Vagina (tissue), 2 donors: ENCODE data around the gene SGCA. TPM values are rescaled to one million over a fixed set of nuclear protein-coding genes. Genes with fewer than 3 reads are reported as not detected.

Experiments used
- DNase-seq, 2 donors: peaks; one replicate each; pipeline ENCODE4 v3.0.0-alpha.2; 2017; ENCODE audit errors: extremely low spot score in 2 of 2
- H3K27ac ChIP-seq: fragments of 200-600 bp; sonication (generic); one replicate; pipeline ENCODE4 v1.5.1; 2019
- H3K27me3 ChIP-seq: fragments of 200-600 bp; sonication (generic); one replicate; pipeline ENCODE4 v1.5.1; 2019
- H3K36me3 ChIP-seq, 2 donors: fragments of 200-600 bp; sonication (generic); one replicate each; pipeline ENCODE4 v1.5.1; 2017 to 2019
- H3K4me1 ChIP-seq: fragments of 200-600 bp; sonication (generic); one replicate; pipeline ENCODE4 v1.5.1; 2019
- H3K4me3 ChIP-seq, 2 donors: fragments of 200-600 bp; sonication (generic); 1 replicate in 1 of 2; 2 replicates in 1 of 2; pipeline ENCODE4 v1.5.1; 2016 to 2019
- H3K9me3 ChIP-seq: fragments of 200-600 bp; sonication (generic); one replicate; pipeline ENCODE4 v1.5.1; 2019
- CTCF ChIP-seq, 3 experiments: fragments of 450-650 bp in 2 of 3; fragments of 200-600 bp in 1 of 3; sonication (generic) in 1 of 3; IDR thresholded peaks; one replicate each; pipeline ENCODE4 v1.5.1; 2017 to 2019; ENCODE audit warnings: antibody characterized with exemption in 3 of 3, mild to moderate bottlenecking in 2 of 3, moderate library complexity in 2 of 3
- POLR2A ChIP-seq, 2 donors: fragments of 450-650 bp; IDR thresholded peaks; one replicate each; pipeline ENCODE4 v1.6.1; 2017; ENCODE audit warnings: antibody characterized with exemption in 2 of 2, mild to moderate bottlenecking in 2 of 2, moderate library complexity in 2 of 2
- POLR2AphosphoS5 ChIP-seq, 2 donors: sonication (generic); formaldehyde crosslinking; IDR thresholded peaks; one replicate each; pipeline ENCODE4 v1.9.0; 2017; ENCODE audit warnings: antibody characterized with exemption in 2 of 2, mild to moderate bottlenecking in 2 of 2, low read depth in 1 of 2; ENCODE audit not compliant: insufficient read depth in 1 of 2
- intact Hi-C: fragments of 100-400 bp; cut with DNase I; formaldehyde crosslinking; loops from one replicate; pipeline ENCODE4 v1.15.1; 2023
- total RNA-seq: library from RNA; depleted of rRNA; stranded (reverse); fragments of >200 nt; gene quantifications from one replicate; pipeline ENCODE4 v1.2.3, GENCODE V29; 2016

SGCA gene
- total RNA-seq, 1 donor from 2014 or later: 2.2 TPM

- peaks cover 0 to 51% of the 10 kb centered on the region in 2 donors for H3K36me3 ChIP-seq
- H3K27ac ChIP-seq: no peak overlapping the region
- intact Hi-C loops: no loop called here
- DNase-seq: no peak
- peaks cover 84% of the 10 kb centered on the region for H3K4me1 ChIP-seq
- H3K9me3 ChIP-seq: no peaks in the 10 kb centered on the region
- no peak for TF ChIP-seq CTCF (IDR thresholded peaks at IDR 0.05)
- no peak for TF ChIP-seq POLR2A (IDR thresholded peaks at IDR 0.05)
- no peak for TF ChIP-seq POLR2AphosphoS5 (IDR thresholded peaks at IDR 0.05; ENCODE audit: insufficient read depth in 1 of 2, low read depth in 1 of 2)
- no peaks in the 10 kb centered on the region for H3K27me3 ChIP-seq
- no peak overlapping the region for H3K4me3 ChIP-seq
Observed at GRCh38 chr17:50144355-50144754, 21.4 kb upstream of the SGCA start.

- H3K27ac ChIP-seq: peak overlapping the region; percentile 18
- TF ChIP-seq POLR2AphosphoS5 (IDR thresholded peaks at IDR 0.05; ENCODE audit: insufficient read depth in 1 of 2, low read depth in 1 of 2) (no peak), CTCF (IDR thresholded peaks at IDR 0.05) (no peak), POLR2A (IDR thresholded peaks at IDR 0.05) (no peak)
- no peak overlapping the region for H3K4me3 ChIP-seq
- H3K36me3 ChIP-seq: peaks cover 0 to 47% of the 10 kb centered on the region in 2 donors
- H3K4me1 ChIP-seq: peaks cover 88% of the 10 kb centered on the region
- no peaks in the 10 kb centered on the region for H3K9me3 ChIP-seq
- H3K27me3 ChIP-seq: no peaks in the 10 kb centered on the region
- no peak for DNase-seq
- intact Hi-C loops: no loop called here
Observed at GRCh38 chr17:50144845-50145531, 20.8 kb upstream of the SGCA start.

GRCh38 chr17:50145532-50146229, 20.1 kb upstream of the SGCA start:
- intact Hi-C loops: no loop called here
- no peak for TF ChIP-seq POLR2A (IDR thresholded peaks at IDR 0.05)
- no peak for TF ChIP-seq CTCF (IDR thresholded peaks at IDR 0.05)
- no peak for TF ChIP-seq POLR2AphosphoS5 (IDR thresholded peaks at IDR 0.05; ENCODE audit: insufficient read depth in 1 of 2, low read depth in 1 of 2)
- H3K27me3 ChIP-seq: no peaks in the 10 kb centered on the region
- H3K27ac ChIP-seq: peak overlapping the region; percentile 18
- peaks cover 81% of the 10 kb centered on the region for H3K4me1 ChIP-seq
- no peaks in the 10 kb centered on the region for H3K9me3 ChIP-seq
- peak overlapping the region in 1 of 2 donors; percentile 9 for H3K4me3 ChIP-seq
- H3K36me3 ChIP-seq: peaks cover 0 to 45% of the 10 kb centered on the region in 2 donors
- no peak for DNase-seq

- Histone ChIP-seq H3K4me1 (peaks cover 74% of the 10 kb centered on the region), H3K9me3 (no peaks in the 10 kb centered on the region), H3K36me3 (peaks cover 0 to 38% of the 10 kb centered on the region in 2 donors), H3K4me3 (peak overlapping the region; percentile 70 to 87), H3K27ac (peak overlapping the region; percentile 81), H3K27me3 (no peaks in the 10 kb centered on the region)
- intact Hi-C loops: no loop called here
- DNase-seq: no peak
- TF ChIP-seq CTCF (IDR thresholded peaks at IDR 0.05): no peak
- no peak for TF ChIP-seq POLR2AphosphoS5 (IDR thresholded peaks at IDR 0.05; ENCODE audit: insufficient read depth in 1 of 2, low read depth in 1 of 2)
Observed at GRCh38 chr17:50146230-50146926, 19.4 kb upstream of the SGCA start.
